Hematopoietic multipotent progenitor cell treated with erythropoietin and hydrocortisone succinate and interleukin-3 and kit ligand, for 4 days (in vitro differentiated cells): ENCODE data around the gene MEF2D.
A peak's percentile ranks its signal among the peaks of the same experiment; 100 is the strongest.

Source experiments
- DNase-seq: peaks from one replicate; pipeline ENCODE4 v3.0.0-alpha.2; 2015

The MEF2D gene

DNA sequence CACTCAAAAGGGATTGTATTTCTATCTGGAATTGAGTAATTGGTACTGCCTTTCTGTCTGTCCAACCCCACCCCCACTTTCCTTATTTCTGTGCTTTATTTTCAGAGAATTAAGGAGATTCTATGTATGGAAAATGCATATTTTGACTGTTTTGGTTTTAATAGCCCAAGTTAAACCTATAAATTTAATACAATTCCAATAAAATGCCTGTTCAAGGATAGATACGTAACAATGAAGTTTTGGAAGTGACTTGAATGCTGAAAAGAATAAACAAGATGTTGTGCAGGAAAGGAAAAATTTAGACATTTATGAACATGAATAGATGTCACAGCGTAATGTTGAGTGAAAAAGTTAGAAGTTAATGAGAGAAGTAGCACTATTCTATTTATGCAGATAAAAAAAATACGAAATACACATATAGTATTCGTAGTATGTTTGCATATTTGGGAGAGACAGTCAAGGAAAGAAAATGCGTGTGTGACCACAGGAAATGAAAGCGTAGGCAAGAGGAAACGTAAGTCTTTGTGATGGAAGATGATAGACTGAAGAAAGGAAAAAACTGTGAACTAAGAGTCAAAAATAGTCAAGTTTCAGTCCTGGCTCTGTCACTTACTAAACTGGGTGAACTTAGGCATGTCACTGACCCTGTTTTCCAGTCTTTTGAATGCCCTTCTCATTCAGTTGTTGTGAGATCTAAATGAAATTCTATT, 62.1 kb downstream of the MEF2D start:
- no peak for DNase-seq

DNA sequence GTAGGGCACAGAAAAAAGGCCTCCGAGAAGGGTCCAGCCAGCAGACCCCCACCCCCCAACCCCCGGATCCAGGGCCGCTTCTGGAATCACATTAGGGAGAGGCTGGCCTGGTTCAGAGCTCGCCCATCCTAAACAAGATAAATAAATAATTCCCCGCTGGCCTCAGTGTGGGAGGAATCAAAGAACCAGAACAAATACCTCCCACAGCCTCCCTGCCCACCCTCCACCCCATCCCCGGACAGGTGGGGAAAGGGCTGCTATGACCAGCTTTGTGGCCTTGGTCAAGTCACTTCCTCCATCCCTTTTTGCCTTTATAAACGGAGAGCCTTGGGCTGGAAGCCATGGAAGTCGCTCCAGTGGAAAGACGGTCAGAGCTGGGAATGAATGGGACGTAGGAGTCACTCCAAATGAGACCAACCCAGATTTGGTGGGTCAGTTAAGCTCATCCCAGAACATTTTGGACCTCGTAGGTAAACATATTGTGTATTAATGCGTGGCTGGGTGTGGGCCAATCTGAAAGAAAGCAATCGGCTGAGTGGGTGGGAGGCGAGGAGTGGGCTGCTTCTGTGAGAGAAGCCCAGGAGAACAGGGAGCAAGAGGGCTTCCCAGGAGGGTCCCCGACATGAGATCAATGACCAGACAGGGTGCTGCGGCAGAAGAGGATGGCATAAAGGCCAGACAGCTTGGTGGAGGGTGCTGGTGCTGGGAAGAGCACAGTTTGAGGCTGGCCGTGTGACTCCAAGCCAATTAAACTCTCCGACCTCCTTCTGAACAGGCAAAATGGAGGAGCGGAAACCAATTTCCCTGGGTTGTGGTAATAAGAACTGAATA, 63.3 kb downstream of the MEF2D start:
- no peak for DNase-seq

DNA sequence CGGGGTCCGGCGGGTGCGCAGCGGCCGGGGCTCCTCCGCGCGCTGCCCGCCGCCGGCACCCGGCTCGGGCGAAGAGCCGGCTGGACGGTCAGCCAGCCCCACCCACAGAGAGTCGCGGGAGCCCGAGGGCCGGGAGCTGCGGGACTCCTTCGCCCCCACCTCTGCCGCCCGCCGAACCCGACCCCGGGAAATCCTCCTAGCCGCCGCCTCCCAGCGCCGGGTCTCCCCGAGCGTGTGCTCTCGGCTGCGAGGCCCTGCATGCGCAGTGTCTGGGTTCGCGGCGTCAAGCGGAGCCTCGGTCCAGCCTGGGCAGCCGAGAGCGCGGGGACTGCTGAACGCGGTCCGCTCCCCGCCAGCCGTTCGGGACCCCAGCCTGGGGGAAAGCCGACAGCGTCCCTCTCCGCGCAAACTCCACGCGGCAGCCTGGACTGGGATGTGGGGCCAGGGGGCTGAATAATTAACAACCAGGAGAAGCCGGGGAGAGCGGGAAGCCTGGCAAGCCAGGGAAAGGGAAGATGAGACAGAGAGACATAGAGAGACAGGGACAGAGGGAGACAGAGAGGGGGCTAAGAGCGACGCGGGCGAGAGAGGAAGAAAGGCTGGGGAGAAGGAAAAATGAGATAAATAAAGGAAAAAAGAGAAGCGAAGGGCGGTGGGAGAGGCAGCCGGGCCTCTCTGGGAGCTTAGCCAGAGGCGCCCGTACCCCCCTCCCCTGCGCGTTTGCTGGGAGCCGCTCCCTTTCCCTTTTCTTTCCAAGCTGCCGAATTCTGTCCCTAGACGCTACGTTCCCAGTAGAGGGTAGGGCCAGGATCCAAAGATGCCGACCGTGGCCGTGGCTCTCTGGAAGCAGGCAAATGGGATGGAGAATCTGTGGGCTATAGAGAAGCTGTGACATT, 64.2 kb downstream of the MEF2D start:
- DNase-seq: no peak

DNA sequence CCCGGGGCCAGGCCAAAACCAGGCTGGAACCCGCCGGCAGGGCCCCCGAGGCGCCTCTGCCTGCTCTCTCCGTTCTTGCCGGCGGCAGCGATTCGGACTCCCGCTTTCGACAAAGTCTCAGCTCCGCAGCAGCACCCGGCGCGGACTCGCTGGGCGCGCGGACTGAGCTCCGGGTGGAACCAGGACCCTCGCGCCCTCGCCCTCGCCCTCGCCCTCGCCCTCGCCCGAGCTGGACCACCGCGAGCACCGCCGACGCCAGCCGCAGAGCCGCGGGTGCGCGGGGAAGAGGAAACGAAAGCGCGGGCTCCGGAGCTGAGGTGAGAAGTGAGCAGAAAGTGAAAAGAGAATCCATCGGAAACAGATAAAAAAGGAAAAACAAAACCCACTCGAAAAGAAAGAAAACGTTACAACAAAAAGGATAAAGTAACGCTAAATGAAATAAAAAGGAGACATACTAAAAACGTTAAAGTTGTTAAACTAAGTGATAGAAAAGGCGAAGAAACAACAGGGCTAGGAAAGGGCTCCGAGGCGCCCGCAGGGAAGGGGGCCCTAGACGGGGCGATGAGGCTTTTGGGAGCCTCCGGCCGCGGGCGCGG, 64.9 kb downstream of the MEF2D start:
- DNase-seq: peak; percentile 24

DNA sequence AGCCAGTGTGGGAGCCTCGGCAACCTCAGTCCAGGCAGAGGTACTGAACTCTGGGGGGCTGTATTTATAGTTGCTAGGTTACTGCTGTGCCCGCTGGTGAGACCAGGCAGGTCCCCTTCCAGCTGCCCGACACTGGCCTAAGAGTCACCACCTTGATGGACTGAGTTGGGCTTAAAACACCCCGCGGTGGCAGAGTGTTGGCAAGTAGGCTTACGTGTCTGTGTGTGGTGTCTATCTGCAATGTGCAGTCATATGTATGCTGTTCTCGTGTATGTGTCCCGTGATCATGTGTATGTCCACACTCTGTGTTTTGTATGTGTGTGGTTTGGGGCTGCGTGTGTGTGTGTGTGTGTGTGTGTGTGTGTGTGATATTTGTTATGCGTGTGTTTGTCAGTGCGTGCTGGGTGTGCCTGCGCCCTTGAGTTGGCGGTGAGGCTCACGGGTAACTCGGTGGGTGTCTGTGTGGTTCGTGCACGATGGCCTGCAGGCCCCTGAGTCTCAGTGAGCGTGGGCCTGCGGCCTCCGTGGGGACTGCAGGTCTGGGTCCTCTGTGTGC, 65.5 kb downstream of the MEF2D start:
- DNase-seq: no peak

DNA sequence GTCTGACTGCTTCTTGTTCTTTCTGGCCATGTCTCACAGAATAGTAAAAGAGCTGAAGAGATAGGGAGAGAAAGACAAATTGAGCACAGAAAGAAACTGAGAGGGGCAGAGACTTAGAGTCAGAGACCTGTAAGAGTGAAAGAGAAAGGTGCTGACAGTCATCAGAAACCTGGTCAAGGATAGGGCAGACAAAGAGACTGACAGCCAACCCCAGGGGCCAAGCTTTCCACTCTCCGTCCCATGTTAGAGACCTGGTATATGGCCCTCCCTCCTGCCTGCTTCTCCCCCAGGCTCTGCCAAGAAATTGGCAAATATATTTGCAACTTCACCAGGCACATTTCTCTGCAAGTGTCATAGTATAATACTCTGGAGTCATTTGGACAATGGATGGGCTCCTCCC, 67.0 kb downstream of the MEF2D start:
- DNase-seq: no peak

DNA sequence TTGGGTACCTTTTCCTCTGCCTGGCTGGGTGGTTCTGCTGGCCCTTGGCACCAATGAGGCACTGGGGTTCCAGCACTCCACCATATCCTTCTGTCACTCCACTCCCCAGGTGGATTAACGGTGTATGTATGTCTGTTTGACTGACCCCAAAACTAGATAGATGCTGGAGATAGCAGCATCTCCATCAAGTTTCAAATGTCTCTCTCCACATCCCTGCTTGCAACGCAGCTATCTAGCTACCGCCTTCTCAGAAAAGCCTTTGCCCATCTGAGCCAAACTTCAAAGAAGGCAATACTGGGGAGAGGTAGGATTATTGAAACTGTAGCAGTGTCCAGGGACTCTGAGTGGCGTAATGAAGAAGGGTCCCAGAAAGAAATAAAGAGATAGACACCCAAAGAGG, 67.5 kb downstream of the MEF2D start:
- DNase-seq: no peak

DNA sequence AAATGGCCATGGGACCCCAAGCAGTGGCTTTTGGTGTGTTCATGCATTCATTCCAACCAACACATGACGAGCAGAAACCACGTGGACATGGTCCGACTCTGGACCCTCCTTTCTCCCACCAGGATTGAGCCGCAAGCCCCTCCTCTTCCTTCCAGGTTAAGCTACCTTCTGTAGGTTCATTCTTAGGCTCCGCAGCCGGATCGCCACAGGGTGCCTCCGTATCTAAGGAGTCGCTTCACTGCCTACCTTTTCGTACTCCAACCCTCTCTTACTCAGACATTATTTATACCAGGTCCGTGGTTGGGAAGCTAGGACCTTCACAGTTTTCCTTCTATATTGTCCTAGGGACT, 67.9 kb downstream of the MEF2D start:
- no peak for DNase-seq

DNA sequence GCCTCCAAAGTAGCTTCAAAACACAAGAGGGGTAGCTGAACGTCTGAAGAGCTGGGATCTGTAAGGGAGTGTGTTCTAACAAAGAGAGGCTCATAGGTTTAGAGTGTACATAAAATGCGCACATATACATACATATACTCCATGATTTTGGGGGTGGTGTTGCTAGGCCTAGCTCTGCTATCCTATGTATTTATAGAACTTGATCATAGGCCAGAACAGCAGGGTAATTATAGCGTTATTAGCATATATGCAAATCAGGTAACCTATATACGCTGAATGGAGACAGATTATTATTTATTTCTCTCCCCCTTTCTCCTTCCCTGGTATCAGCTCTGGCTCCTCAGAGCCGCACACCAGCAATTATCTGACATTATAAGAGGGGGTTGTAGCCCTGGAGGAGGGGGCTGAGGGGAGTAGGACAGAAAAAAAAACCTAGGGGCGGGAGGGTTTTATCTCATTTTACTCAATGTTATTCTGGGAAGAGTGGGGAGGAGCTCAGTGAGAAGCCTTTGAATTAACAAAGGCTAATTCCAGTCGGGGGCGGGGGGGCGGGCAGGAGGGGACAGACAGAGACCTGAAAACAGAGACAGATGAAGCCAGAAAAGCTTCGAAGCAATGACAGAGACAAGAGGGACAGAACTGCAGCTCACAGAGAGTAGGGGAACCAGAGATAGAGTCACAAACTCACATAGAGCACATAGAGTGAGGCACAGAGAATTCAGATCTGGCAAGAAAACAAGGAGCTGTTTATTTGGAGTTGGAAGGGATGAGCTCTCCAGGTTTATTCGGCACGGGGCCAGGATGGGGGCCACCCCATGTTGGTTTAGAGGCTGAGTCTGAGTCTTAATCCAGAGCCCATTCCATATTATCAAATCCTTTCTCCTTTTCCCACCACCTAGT, 68.6 kb downstream of the MEF2D start:
- DNase-seq: no peak

DNA sequence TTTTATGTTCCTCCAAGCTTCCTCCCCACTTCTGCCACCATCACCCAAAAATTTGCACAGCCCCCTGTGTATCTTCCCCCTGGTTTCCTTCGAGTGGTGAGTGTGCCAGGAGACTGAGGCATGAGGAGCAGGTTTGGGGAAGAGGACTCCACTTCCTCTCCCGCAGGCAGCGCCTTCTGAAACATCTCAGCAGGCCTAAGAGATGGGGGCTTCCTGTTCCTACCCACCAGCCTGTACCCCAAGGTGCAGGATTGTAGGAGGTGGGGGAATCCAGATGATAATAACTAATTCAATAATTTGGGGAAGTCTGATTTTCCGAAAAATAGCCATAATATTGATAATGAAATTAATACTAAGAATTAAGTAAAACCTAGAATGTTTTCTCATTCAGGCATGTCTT, 69.2 kb downstream of the MEF2D start:
- no peak for DNase-seq

DNA sequence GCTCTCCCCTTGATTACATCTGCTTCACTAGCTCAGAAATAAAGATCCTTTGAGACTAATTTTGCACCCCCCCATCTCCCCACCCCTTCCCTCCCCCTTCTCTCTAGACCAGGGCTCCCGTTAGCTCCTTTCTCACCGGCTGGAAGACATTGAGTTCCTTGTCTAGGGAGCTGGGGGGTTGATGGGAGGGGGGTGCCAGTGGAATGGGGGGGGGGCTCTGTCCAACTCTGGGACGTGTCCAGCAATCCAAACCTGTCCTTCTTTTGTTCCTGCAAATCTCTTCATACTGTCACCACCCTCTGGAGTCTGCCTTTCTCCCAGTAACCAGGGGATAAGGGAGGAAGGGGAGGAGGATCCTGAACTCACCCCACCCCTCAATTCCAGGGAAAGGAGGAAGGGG, 69.7 kb downstream of the MEF2D start:
- DNase-seq: no peak

DNA sequence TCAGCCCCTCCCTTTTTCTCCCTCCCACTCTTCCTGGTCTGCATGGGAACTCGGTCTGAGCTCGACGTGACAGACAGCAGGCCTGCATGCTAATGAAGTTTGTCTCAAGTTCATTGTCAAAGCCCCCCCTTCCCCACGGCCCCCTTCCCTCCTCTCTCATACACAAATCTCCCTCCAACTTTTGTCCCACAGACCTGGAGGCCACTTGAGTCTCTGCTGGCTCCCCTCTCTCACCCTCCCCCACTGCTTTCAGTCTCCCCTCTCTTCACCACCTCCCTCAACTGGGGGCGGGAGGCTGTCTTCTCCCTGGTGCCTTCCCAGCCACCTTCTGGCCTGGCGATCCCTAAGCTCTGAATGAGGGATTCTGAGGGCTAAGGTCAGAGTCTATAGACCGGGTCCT, 70.3 kb downstream of the MEF2D start:
- DNase-seq: no peak

DNA sequence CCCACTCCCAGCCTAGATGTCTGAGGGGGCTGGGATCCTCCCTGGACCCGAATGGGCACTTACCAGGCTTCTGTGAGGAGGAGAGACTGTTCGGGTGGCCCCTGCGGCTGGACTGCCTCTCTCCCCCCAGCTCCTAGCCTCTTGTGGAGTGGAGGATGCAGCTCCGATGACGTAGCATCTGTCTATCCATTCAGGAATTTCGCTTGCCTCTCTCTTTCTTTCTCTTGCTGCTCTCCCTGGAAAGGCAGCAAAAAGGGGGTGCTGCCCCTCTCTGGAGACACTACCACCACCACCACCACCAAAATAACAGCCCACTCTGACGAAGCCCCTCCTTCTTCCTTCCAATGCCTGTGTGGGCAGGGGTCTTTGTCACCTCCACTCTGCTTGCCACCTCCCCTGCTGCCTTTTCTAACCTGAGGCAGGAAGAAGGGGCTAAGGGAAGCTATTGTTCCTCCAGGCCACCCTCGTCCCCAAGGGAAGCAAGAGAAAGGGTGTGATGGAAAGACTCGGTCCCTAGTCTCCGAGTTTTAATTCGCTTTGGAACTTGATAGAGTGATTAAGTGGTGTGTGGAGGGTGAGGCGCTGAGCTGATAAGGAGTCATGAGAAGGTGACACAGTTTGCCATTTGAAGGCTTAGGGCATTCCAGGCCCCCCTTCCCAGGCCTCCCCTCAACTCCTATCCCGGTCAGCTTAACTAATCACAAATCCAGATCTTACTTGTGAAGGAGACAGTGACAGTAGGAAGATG, 71.1 kb downstream of the MEF2D start:
- DNase-seq: no peak

DNA sequence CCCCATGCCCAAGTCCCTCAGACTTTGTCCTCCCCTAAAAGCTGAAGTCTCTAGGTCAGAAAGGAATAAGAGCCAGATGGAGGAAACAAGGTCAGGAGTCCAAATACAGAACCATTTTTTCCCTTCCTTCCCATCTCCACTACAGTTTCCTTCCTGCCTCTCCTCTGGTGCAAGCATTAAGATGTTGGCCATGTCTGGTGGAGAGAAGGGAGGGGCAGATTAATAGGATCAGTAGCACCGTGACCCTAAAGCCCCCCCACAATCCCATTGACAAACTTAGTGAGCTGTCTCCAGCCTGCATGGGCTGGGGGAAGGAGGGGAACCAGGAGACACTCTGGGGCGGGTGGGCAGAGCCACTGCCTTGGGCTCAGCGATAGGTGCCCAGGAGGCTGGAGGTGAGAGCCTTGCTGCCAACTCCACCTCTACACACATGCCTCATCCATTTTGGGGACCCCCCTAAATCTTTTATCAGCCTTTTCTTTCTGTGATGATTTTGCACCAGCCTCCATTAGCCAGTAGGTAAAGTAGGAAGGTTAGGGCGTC, 71.8 kb downstream of the MEF2D start:
- no peak for DNase-seq

DNA sequence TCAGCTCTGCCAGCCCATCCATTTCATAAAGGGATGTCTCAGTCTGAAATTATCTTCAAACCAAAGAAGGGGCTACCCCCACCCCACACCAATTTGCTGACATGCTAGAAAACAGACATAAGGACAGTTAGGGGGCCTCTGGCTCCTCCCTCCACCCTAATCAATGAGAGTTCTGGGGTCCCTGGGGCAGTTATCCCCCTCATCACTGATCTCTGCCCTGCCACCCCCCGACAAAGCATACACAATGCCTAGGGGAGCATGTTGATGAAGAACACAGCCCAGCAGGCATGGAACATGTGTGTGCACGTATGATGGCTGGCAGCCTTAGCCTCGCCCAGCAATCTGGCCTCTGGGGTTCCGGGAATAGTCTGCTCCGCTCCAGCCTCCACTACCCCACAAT, 72.6 kb downstream of the MEF2D start:
- DNase-seq: no peak

DNA sequence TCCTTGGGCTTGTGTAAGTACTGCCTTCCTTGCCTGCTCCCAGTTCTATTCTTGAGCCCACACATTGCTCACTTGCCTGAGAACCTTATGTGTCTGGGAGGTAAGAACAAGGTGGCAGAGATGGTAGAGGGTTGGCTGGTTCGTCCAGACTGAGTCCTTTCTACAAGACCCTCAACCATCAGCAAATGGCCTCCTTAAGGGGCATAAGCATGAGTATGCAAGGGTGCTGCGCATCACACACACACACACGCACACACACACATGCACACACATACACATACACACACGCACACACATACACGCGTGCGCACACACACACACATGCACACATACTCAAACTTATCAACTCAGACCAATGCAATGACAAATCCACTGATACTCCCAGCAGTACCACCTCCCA, 74.6 kb downstream of the MEF2D start:
- no peak for DNase-seq

DNA sequence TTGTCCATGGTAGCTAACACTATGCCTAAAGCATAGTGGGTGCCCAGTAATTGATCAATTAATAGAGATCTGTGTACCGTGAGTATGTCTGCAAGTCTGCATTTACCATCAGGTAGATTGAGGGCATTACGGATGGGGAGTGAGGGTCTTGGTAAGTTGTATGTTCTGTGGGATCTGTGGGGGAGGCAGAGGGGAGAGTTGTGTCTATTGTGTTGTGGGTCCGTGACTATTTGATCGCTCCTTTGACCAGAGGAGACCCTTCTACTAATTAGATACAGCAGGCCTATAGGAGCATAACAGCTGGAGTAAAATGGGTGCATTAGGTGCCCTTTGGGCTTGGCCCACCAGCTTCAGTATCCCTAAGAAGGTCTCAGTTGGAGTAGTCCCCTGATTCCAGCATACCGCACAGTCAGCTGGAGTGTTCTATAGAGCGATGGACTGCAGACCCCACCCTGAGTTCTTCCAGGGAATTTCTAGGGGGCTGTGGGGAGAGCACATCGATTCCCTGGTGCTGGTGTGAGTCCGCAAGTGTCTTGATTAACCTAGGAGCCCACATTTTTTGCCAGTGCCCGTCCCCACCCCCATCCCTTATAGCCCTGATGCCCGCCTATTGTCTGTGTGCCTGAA, 75.7 kb downstream of the MEF2D start:
- no peak for DNase-seq

DNA sequence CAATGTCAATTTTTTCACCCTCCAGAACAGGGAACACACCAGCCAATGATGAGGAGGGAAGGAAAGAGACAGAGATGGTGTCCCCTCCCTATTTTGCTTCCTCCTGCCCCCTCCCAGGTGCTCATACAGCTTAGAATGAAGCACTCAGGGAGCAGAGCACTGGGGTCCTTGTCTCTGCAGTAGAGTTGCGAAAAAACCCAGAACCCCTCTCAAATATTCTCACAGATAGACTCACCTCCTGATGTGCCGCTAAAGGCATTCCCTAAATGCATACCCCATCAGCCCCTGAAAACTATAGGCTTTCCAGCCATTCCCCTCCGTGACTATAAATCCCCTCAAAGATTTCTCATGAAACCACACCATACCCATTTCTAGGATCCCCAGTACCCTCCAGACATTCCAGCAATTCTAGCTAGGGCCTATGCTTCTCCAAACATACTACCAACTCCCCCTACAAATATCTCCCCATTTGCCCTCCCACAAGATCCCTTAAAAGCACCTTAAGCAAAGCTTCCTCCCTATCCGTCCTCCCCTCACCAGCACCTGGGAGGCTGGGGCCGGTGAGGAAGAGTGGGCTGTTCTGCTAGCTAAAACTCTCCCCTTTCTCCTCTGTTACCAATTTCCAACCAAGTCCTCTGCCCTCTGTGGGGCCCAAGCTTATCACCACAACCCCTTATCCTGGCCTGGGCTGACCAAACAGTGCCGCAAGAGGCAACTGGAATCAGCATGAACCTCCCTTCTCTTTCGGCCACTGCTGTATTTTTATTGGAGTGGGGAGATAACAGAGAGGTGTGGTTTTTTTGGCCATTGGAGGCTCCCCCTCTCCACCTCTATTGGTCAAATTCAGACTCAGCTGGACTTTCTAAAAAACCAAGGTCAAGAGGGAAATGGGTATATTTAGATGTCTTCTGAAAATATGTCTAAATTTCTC, 76.9 kb downstream of the MEF2D start:
- no peak for DNase-seq

DNA sequence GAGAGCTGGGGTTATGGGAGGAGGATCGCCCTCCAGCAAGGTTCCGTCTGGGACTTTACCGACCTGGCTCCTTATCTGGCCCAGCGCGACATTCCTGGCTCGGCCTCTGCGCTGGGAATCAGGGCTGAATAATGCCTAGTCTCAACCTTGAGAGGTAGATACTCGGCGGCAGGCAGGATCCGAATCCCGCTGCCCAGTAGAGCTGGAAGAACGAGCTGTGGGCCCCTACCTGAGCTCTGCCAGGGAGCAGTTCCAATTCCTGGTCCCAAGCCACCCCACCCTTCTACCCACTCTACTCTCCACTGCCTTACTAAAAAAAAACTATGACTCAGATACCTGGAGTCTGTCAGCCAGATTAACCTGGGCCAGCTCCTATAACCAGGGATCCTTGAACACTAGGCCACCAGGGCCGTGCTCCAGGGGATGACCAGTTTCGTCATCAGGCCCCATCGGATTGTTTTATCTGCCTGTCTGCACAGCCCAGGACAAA, 77.9 kb downstream of the MEF2D start:
- no peak for DNase-seq
